Measurements from ENCODE around the gene C1orf141. TPM values are rescaled to one million over a fixed set of nuclear protein-coding genes. Genes with fewer than 3 reads are reported as not detected.

C1orf141 gene
- polyA plus RNA-seq, 3 donors: not detected

- H3K9ac ChIP-seq (ENCODE audit: insufficient read depth, low read length, poor library complexity, severe bottlenecking): no peak overlapping the region
- Mint-ChIP-seq H3K9me3 (peaks cover 3 to 14% (median 7%) of the 10 kb centered on the region in 7 donors), H3K4me1 (no peaks in the 10 kb centered on the region), H3K36me3 (no peaks in the 10 kb centered on the region), H3K27me3 (ENCODE audit: low read depth in 3 of 3) (peaks cover 0 to 2% (median 0%) of the 10 kb centered on the region in 3 donors), H3K27ac (no peak overlapping the region), H3K4me3 (no peak overlapping the region)
- no peak overlapping the region for H2AFZ ChIP-seq (ENCODE audit: insufficient read depth, low read depth, low read length, poor library complexity, severe bottlenecking)
- H4K20me1 ChIP-seq (ENCODE audit: insufficient read depth, low read length): no peaks in the 10 kb centered on the region
- no peak for TF ChIP-seq CTCF (IDR thresholded peaks at IDR 0.05)
- H3K9me3 ChIP-seq (replicated peaks in 1 of 2; ENCODE audit: control insufficient read depth in 1 of 2, insufficient read depth in 1 of 2, low read length in 2 of 2): peaks cover 0 to 5% of the 10 kb centered on the region in 2 donors
- H3K27ac ChIP-seq (ENCODE audit: low read depth in 1 of 2, low read length in 2 of 2): no peak overlapping the region
- H3K79me2 ChIP-seq (ENCODE audit: insufficient read depth, low read length): no peaks in the 10 kb centered on the region
- no peaks in the 10 kb centered on the region for H3K27me3 ChIP-seq (ENCODE audit: control insufficient read depth in 2 of 2, insufficient read depth in 2 of 2, low read length in 2 of 2)
- H3K4me3 ChIP-seq (replicated peaks in 1 of 3; ENCODE audit: low read depth in 2 of 3, low read length in 3 of 3): no peak overlapping the region
- intact Hi-C loops (cut with micrococcal nuclease): no loop called here
- DNase-seq: no peak
- no peak overlapping the region for H3K4me2 ChIP-seq (replicated peaks; ENCODE audit: extremely low read depth, low read length, poor library complexity, severe bottlenecking)
- no peaks in the 10 kb centered on the region for H3K36me3 ChIP-seq (replicated peaks in 1 of 2; ENCODE audit: control insufficient read depth in 1 of 2, insufficient read depth in 2 of 2, low read length in 2 of 2)
- H3K4me1 ChIP-seq (ENCODE audit: control insufficient read depth in 1 of 2, insufficient read depth in 2 of 2, low read length in 2 of 2): no peaks in the 10 kb centered on the region
- 90% methylated on average over 2 of the region's 3 CpGs for WGBS (ENCODE audit: insufficient coverage)
Measured at GRCh38 chr1:67118646-67119045, 16.1 kb downstream of the C1orf141 start.

- Histone ChIP-seq H3K27ac (ENCODE audit: low read depth in 1 of 2, low read length in 2 of 2) (no peak overlapping the region), H3K4me2 (replicated peaks; ENCODE audit: extremely low read depth, low read length, poor library complexity, severe bottlenecking) (no peak overlapping the region), H3K9me3 (replicated peaks in 1 of 2; ENCODE audit: control insufficient read depth in 1 of 2, insufficient read depth in 1 of 2, low read length in 2 of 2) (peaks cover 0 to 5% of the 10 kb centered on the region in 2 donors), H3K27me3 (ENCODE audit: control insufficient read depth in 2 of 2, insufficient read depth in 2 of 2, low read length in 2 of 2) (no peaks in the 10 kb centered on the region), H3K4me3 (replicated peaks in 1 of 3; ENCODE audit: low read depth in 2 of 3, low read length in 3 of 3) (no peak overlapping the region), H2AFZ (ENCODE audit: insufficient read depth, low read depth, low read length, poor library complexity, severe bottlenecking) (no peak overlapping the region), H4K20me1 (ENCODE audit: insufficient read depth, low read length) (no peaks in the 10 kb centered on the region), H3K9ac (ENCODE audit: insufficient read depth, low read length, poor library complexity, severe bottlenecking) (no peak overlapping the region), H3K36me3 (replicated peaks in 1 of 2; ENCODE audit: control insufficient read depth in 1 of 2, insufficient read depth in 2 of 2, low read length in 2 of 2) (no peaks in the 10 kb centered on the region), H3K4me1 (ENCODE audit: control insufficient read depth in 1 of 2, insufficient read depth in 2 of 2, low read length in 2 of 2) (no peaks in the 10 kb centered on the region), H3K79me2 (ENCODE audit: insufficient read depth, low read length) (no peaks in the 10 kb centered on the region)
- H3K4me3 Mint-ChIP-seq: no peak overlapping the region
- H3K4me1 Mint-ChIP-seq: no peaks in the 10 kb centered on the region
- H3K27ac Mint-ChIP-seq: no peak overlapping the region
- TF ChIP-seq CTCF (IDR thresholded peaks at IDR 0.05): no peak
- peaks cover 0 to 2% (median 0%) of the 10 kb centered on the region in 3 donors for H3K27me3 Mint-ChIP-seq (ENCODE audit: low read depth in 3 of 3)
- intact Hi-C loops (cut with micrococcal nuclease): no loop called here
- peaks cover 3 to 15% (median 10%) of the 10 kb centered on the region in 7 donors for H3K9me3 Mint-ChIP-seq
- no peaks in the 10 kb centered on the region for H3K36me3 Mint-ChIP-seq
- no peak for DNase-seq
Measured at GRCh38 chr1:67118191-67118590, 16.6 kb downstream of the C1orf141 start.
